Measurements from ENCODE around the gene AQP12A. TPM values are rescaled to one million over a fixed set of nuclear protein-coding genes. Genes with fewer than 3 reads are reported as not detected.

The AQP12A gene
- total and polyA plus RNA-seq, 9 donors: 0.27 to 1.4 (median 0.86) TPM; not detected in 2

- Histone ChIP-seq H3K4me3 (ENCODE audit: low read length) (no peak overlapping the region), H3K27me3 (ENCODE audit: control insufficient read depth, insufficient read depth, low read length) (no peaks in the 10 kb centered on the region), H3K9me3 (replicated peaks; ENCODE audit: control insufficient read depth, low read depth, low read length) (no peaks in the 10 kb centered on the region), H3K4me1 (ENCODE audit: control insufficient read depth, insufficient read depth, low read length) (no peaks in the 10 kb centered on the region), H3K36me3 (ENCODE audit: control insufficient read depth, insufficient read depth, low read length) (no peaks in the 10 kb centered on the region), H3K27ac (ENCODE audit: low read length) (no peak overlapping the region)
- DNase-seq: no peak
- 80% methylated on average over 28 of the region's 32 CpGs for WGBS (ENCODE audit: insufficient coverage)
These were observed 31.4 kb downstream of the AQP12A start for GRCh38 chr2:240722796-240723735.

- 93% methylated on average over 7 of the region's 9 CpGs for WGBS (ENCODE audit: insufficient coverage)
- Histone ChIP-seq H3K27me3 (ENCODE audit: control insufficient read depth, insufficient read depth, low read length) (no peaks in the 10 kb centered on the region), H3K4me1 (ENCODE audit: control insufficient read depth, insufficient read depth, low read length) (no peaks in the 10 kb centered on the region), H3K9me3 (replicated peaks; ENCODE audit: control insufficient read depth, low read depth, low read length) (no peaks in the 10 kb centered on the region), H3K36me3 (ENCODE audit: control insufficient read depth, insufficient read depth, low read length) (no peaks in the 10 kb centered on the region), H3K27ac (ENCODE audit: low read length) (no peak overlapping the region), H3K4me3 (ENCODE audit: low read length) (no peak overlapping the region)
- no peak for DNase-seq
These were observed 32.2 kb downstream of the AQP12A start for GRCh38 chr2:240723851-240724250.

- no peak for DNase-seq
- Histone ChIP-seq H3K27ac (ENCODE audit: low read length) (no peak overlapping the region), H3K4me3 (ENCODE audit: low read length) (no peak overlapping the region), H3K27me3 (ENCODE audit: control insufficient read depth, insufficient read depth, low read length) (no peaks in the 10 kb centered on the region), H3K9me3 (replicated peaks; ENCODE audit: control insufficient read depth, low read depth, low read length) (no peaks in the 10 kb centered on the region), H3K36me3 (ENCODE audit: control insufficient read depth, insufficient read depth, low read length) (no peaks in the 10 kb centered on the region), H3K4me1 (ENCODE audit: control insufficient read depth, insufficient read depth, low read length) (peaks cover 2% of the 10 kb centered on the region)
- WGBS (ENCODE audit: insufficient coverage): 87% methylated on average over 9 of the region's 10 CpGs
These were observed 32.8 kb downstream of the AQP12A start for GRCh38 chr2:240724431-240724830.

GRCh38 chr2:240725266-240725665 is 33.6 kb downstream of the AQP12A start:
- Histone ChIP-seq H3K27ac (ENCODE audit: low read length) (no peak overlapping the region), H3K4me3 (ENCODE audit: low read length) (no peak overlapping the region), H3K27me3 (ENCODE audit: control insufficient read depth, insufficient read depth, low read length) (no peaks in the 10 kb centered on the region), H3K36me3 (ENCODE audit: control insufficient read depth, insufficient read depth, low read length) (no peaks in the 10 kb centered on the region), H3K4me1 (ENCODE audit: control insufficient read depth, insufficient read depth, low read length) (peaks cover 10% of the 10 kb centered on the region), H3K9me3 (replicated peaks; ENCODE audit: control insufficient read depth, low read depth, low read length) (no peaks in the 10 kb centered on the region)
- 89% methylated on average over 12 of the region's 12 CpGs for WGBS (ENCODE audit: insufficient coverage)
- DNase-seq: no peak

- DNase-seq: no peak
- H3K27me3 ChIP-seq (ENCODE audit: control insufficient read depth, insufficient read depth, low read length): no peaks in the 10 kb centered on the region
- no peak overlapping the region for H3K4me3 ChIP-seq (ENCODE audit: low read length)
- H3K36me3 ChIP-seq (ENCODE audit: control insufficient read depth, insufficient read depth, low read length): no peaks in the 10 kb centered on the region
- H3K4me1 ChIP-seq (ENCODE audit: control insufficient read depth, insufficient read depth, low read length): peaks cover 14% of the 10 kb centered on the region
- H3K27ac ChIP-seq (ENCODE audit: low read length): no peak overlapping the region
- no peaks in the 10 kb centered on the region for H3K9me3 ChIP-seq (replicated peaks; ENCODE audit: control insufficient read depth, low read depth, low read length)
- WGBS (ENCODE audit: insufficient coverage): no CpG with 5 or more reads among the region's 7 CpGs
These were observed 34.0 kb downstream of the AQP12A start for GRCh38 chr2:240725671-240726070.

- no peak for DNase-seq
- Histone ChIP-seq H3K27me3 (ENCODE audit: control insufficient read depth, insufficient read depth, low read length) (no peaks in the 10 kb centered on the region), H3K27ac (ENCODE audit: low read length) (no peak overlapping the region), H3K36me3 (ENCODE audit: control insufficient read depth, insufficient read depth, low read length) (no peaks in the 10 kb centered on the region), H3K9me3 (replicated peaks; ENCODE audit: control insufficient read depth, low read depth, low read length) (no peaks in the 10 kb centered on the region), H3K4me3 (ENCODE audit: low read length) (no peak overlapping the region), H3K4me1 (ENCODE audit: control insufficient read depth, insufficient read depth, low read length) (peaks cover 24% of the 10 kb centered on the region)
- 92% methylated on average over 14 of the region's 14 CpGs for WGBS (ENCODE audit: insufficient coverage)
These were observed 35.2 kb downstream of the AQP12A start for GRCh38 chr2:240726876-240727275.

GRCh38 chr2:240727439-240727838 is 35.8 kb downstream of the AQP12A start:
- 89% methylated on average over 9 of the region's 14 CpGs for WGBS (ENCODE audit: insufficient coverage)

GRCh38 chr2:240727913-240728312 is 36.2 kb downstream of the AQP12A start:
- no peaks in the 10 kb centered on the region for H3K27me3 ChIP-seq (ENCODE audit: control insufficient read depth, insufficient read depth, low read length)
- no peak for DNase-seq
- no peaks in the 10 kb centered on the region for H3K36me3 ChIP-seq (ENCODE audit: control insufficient read depth, insufficient read depth, low read length)
- no peak overlapping the region for H3K27ac ChIP-seq (ENCODE audit: low read length)
- 77% methylated on average over 15 of the region's 15 CpGs for WGBS (ENCODE audit: insufficient coverage)
- peaks cover 24% of the 10 kb centered on the region for H3K4me1 ChIP-seq (ENCODE audit: control insufficient read depth, insufficient read depth, low read length)
- H3K4me3 ChIP-seq (ENCODE audit: low read length): no peak overlapping the region
- no peaks in the 10 kb centered on the region for H3K9me3 ChIP-seq (replicated peaks; ENCODE audit: control insufficient read depth, low read depth, low read length)

More at GRCh38 chr2:240727439-240727838, 35.8 kb downstream of the AQP12A start:
- Histone ChIP-seq H3K4me1 (ENCODE audit: control insufficient read depth, insufficient read depth, low read length) (peaks cover 24% of the 10 kb centered on the region), H3K4me3 (ENCODE audit: low read length) (no peak overlapping the region), H3K27me3 (ENCODE audit: control insufficient read depth, insufficient read depth, low read length) (no peaks in the 10 kb centered on the region), H3K9me3 (replicated peaks; ENCODE audit: control insufficient read depth, low read depth, low read length) (no peaks in the 10 kb centered on the region), H3K36me3 (ENCODE audit: control insufficient read depth, insufficient read depth, low read length) (no peaks in the 10 kb centered on the region), H3K27ac (ENCODE audit: low read length) (no peak overlapping the region)
- no peak for DNase-seq

GRCh38 chr2:240728361-240728760 is 36.7 kb downstream of the AQP12A start:
- no peak for DNase-seq
- WGBS (ENCODE audit: insufficient coverage): 89% methylated on average over 10 of the region's 10 CpGs
- Histone ChIP-seq H3K9me3 (replicated peaks; ENCODE audit: control insufficient read depth, low read depth, low read length) (no peaks in the 10 kb centered on the region), H3K27me3 (ENCODE audit: control insufficient read depth, insufficient read depth, low read length) (no peaks in the 10 kb centered on the region), H3K27ac (ENCODE audit: low read length) (no peak overlapping the region), H3K4me3 (ENCODE audit: low read length) (no peak overlapping the region), H3K4me1 (ENCODE audit: control insufficient read depth, insufficient read depth, low read length) (peaks cover 27% of the 10 kb centered on the region), H3K36me3 (ENCODE audit: control insufficient read depth, insufficient read depth, low read length) (no peaks in the 10 kb centered on the region)

- H3K27ac ChIP-seq (ENCODE audit: low read length): no peak overlapping the region
- DNase-seq: no peak
- 73% methylated on average over 7 of the region's 7 CpGs for WGBS (ENCODE audit: insufficient coverage)
- H3K4me3 ChIP-seq (ENCODE audit: low read length): no peak overlapping the region
- no peaks in the 10 kb centered on the region for H3K9me3 ChIP-seq (replicated peaks; ENCODE audit: control insufficient read depth, low read depth, low read length)
- no peaks in the 10 kb centered on the region for H3K36me3 ChIP-seq (ENCODE audit: control insufficient read depth, insufficient read depth, low read length)
- no peaks in the 10 kb centered on the region for H3K27me3 ChIP-seq (ENCODE audit: control insufficient read depth, insufficient read depth, low read length)
- H3K4me1 ChIP-seq (ENCODE audit: control insufficient read depth, insufficient read depth, low read length): peaks cover 29% of the 10 kb centered on the region
These were observed 37.2 kb downstream of the AQP12A start for GRCh38 chr2:240728827-240729226.

Data from muscle of leg (tissue), 11 donors.